ENCODE data around the gene MTOR.
"Not testable (repeated sequence)": the region's sequence is repeated elsewhere in the genome, so short reads cannot be mapped to it uniquely, and the experiment has no call there.

The MTOR gene

GRCh38 chr1:11100149-11100493 lies 162.2 kb downstream of the MTOR start:
- no peak for DNase-seq

GRCh38 chr1:11099310-11100148 lies 162.8 kb downstream of the MTOR start, which contains the start of gene EXOSC10:
EXOSC10 (minus strand) TSS chr1:11099869; CDS start chr1:11099831, 38 bp downstream.
- DNase-seq: no peak

GRCh38 chr1:11098931-11099309 lies 163.4 kb downstream of the MTOR start:
- no peak for DNase-seq

GRCh38 chr1:11083784-11084183 lies 178.6 kb downstream of the MTOR start:
- DNase-seq: not testable (repeated sequence)

GRCh38 chr1:11080931-11081330 lies 181.4 kb downstream of the MTOR start:
- DNase-seq: no peak

- no peak for DNase-seq
Observed at GRCh38 chr1:11078631-11079030, 183.7 kb downstream of the MTOR start.

- not testable (repeated sequence) for DNase-seq
Observed at GRCh38 chr1:11073398-11073797, 189.0 kb downstream of the MTOR start.

- DNase-seq: no peak
Observed at GRCh38 chr1:11072216-11072917, 190.0 kb downstream of the MTOR start.

- DNase-seq: no peak
Observed at GRCh38 chr1:11071463-11072215, 190.7 kb downstream of the MTOR start.

- no peak for DNase-seq
Observed at GRCh38 chr1:11070876-11071275, 191.5 kb downstream of the MTOR start.

- DNase-seq: no peak
Observed at GRCh38 chr1:11068600-11069473, 193.5 kb downstream of the MTOR start.

GRCh38 chr1:11067716-11068599 lies 194.4 kb downstream of the MTOR start:
- no peak for DNase-seq

- no peak for DNase-seq
Observed at GRCh38 chr1:11065796-11066195, 196.6 kb downstream of the MTOR start.

GRCh38 chr1:11064942-11065341 lies 197.4 kb downstream of the MTOR start:
- no peak for DNase-seq

- not testable (repeated sequence) for DNase-seq
Observed at GRCh38 chr1:11063937-11064537, 198.3 kb downstream of the MTOR start.

GRCh38 chr1:11062965-11063401 lies 199.4 kb downstream of the MTOR start:
- no peak for DNase-seq

- DNase-seq: no peak
Observed at GRCh38 chr1:11061652-11062365, 200.5 kb downstream of the MTOR start.

- DNase-seq: peak; percentile 26
Observed at GRCh38 chr1:11059968-11060830, 202.2 kb downstream of the MTOR start, which contains the start of gene SRM. SRM (minus strand) TSS chr1:11060018; CDS start chr1:11059943, 75 bp downstream.

Data from SIG-M5 (cell line).